Activated T-cell treated with anti-CD3 and anti-CD28 coated beads for 48 hours (primary cell): ENCODE data around the gene SPOCK3.
"Not testable (repeated sequence)": the region's sequence is repeated elsewhere in the genome, so short reads cannot be mapped to it uniquely, and the experiment has no call there.

ENCODE experiments used
- DNase-seq: peaks from one replicate; pipeline ENCODE4 v3.0.0-alpha.2; 2020; ENCODE audit warnings: low read depth

The SPOCK3 gene

GRCh38 chr4:167234316-167234881 lies at the start of gene SPOCK3:
SPOCK3 (minus strand) TSS chr4:167234494.
- no peak for DNase-seq

- no peak for DNase-seq
Measured at GRCh38 chr4:167282171-167282864, 48.0 kb upstream of the SPOCK3 start.

GRCh38 chr4:167281545-167281944 lies 47.3 kb upstream of the SPOCK3 start:
- not testable (repeated sequence) for DNase-seq

- no peak for DNase-seq
Measured at GRCh38 chr4:167274351-167274750, 40.1 kb upstream of the SPOCK3 start.

- DNase-seq, result no peak
Measured at GRCh38 chr4:167265231-167265630, 30.9 kb upstream of the SPOCK3 start.

GRCh38 chr4:167248271-167248670 lies 14.0 kb upstream of the SPOCK3 start:
- no peak for DNase-seq

- no peak for DNase-seq
Measured at GRCh38 chr4:167239627-167240026, 5.3 kb upstream of the SPOCK3 start.

- DNase-seq, result no peak
Measured at GRCh38 chr4:167238226-167238625, 3.9 kb upstream of the SPOCK3 start.

- no peak for DNase-seq
Measured at GRCh38 chr4:167233685-167234315, 494 bp downstream of the SPOCK3 start.

- no peak for DNase-seq
Measured at GRCh38 chr4:167232805-167233684, 1.2 kb downstream of the SPOCK3 start.

- DNase-seq, result no peak
Measured at GRCh38 chr4:167230744-167231143, 3.5 kb downstream of the SPOCK3 start.

GRCh38 chr4:167222099-167222498 lies 12.2 kb downstream of the SPOCK3 start:
- no peak for DNase-seq

- DNase-seq, result no peak
Measured at GRCh38 chr4:167221084-167221483, 13.2 kb downstream of the SPOCK3 start.

- DNase-seq, result no peak
Measured at GRCh38 chr4:167218022-167218608, 16.2 kb downstream of the SPOCK3 start.

GRCh38 chr4:167216783-167217182 lies 17.5 kb downstream of the SPOCK3 start:
- DNase-seq, result no peak

- DNase-seq, result no peak
Measured at GRCh38 chr4:167210166-167210565, 24.1 kb downstream of the SPOCK3 start.

GRCh38 chr4:167196344-167197012 lies 37.8 kb downstream of the SPOCK3 start:
- no peak for DNase-seq

- DNase-seq, result no peak
Measured at GRCh38 chr4:167190379-167190778, 43.9 kb downstream of the SPOCK3 start.

- no peak for DNase-seq
Measured at GRCh38 chr4:167185465-167185864, 48.8 kb downstream of the SPOCK3 start.

GRCh38 chr4:167183036-167183435 lies 51.3 kb downstream of the SPOCK3 start:
- DNase-seq, result no peak

GRCh38 chr4:167177925-167178324 lies 56.4 kb downstream of the SPOCK3 start:
- no peak for DNase-seq
